GM19455 (cell line): ENCODE data around the gene SGCA.

ENCODE experiments used
- ATAC-seq: cut with Tn5 transposase; IDR thresholded peaks from one replicate; pipeline ENCODE4 v1.9.1; 2021; ENCODE audit not compliant: unreplicated experiment

Gene SGCA

DNA sequence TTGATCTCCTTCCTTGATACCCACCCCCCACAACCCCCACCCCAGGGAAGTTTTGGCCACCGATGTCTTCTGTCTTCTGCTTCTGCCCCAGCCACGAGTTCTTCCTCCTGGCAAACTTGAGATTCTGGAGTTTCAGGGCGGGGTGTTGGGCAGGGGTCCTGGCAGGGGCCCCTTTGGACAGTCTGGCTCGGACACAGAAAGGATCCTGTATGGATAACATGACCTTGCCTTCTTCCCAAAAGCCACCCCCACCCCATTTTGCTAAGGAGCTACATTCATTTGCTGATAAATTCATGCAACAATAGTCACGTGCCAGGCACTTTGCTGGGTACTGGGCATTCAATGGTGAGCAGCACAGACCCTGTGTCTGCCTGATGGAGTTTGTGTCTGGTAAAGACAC lies 41.5 kb downstream of the SGCA start:
- ATAC-seq = no peak

DNA sequence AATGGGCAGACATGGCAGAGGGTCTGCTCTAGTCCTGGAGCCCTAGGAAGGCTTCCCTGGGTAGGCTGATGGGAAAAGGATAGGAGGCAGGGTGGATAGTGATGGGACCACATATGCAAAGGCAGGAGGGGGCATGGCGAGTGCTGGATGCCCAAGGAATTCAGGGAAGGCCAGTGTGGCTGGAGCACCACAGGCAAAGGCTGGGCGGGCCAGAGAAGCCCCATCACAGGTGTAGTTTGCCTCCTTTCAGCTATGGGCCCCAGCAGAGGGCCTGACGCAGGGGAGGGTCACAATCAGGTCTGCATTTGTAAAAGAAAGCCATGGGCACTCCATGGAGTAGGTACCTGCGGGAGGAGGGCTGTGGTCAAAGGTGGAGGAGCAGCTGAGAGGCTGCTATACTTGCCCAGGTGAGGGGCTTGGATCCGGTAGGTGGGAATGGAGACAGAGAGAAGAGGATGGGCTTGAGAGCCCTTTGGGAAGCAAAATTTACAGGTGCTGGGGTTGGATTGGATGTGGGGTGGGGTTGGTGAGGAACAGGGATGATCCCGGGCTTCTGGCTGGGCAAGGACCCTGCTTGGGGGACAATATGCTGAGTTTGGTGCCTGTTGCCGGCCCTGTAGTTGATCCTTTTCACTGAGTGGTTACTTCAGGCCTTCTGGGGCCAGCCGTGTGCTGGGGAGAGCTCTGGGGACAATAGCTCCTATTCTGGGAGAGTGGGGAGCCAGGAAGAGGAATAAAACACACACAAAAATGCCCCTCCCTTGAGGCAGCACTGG lies 42.2 kb downstream of the SGCA start:
- no peak for ATAC-seq

DNA sequence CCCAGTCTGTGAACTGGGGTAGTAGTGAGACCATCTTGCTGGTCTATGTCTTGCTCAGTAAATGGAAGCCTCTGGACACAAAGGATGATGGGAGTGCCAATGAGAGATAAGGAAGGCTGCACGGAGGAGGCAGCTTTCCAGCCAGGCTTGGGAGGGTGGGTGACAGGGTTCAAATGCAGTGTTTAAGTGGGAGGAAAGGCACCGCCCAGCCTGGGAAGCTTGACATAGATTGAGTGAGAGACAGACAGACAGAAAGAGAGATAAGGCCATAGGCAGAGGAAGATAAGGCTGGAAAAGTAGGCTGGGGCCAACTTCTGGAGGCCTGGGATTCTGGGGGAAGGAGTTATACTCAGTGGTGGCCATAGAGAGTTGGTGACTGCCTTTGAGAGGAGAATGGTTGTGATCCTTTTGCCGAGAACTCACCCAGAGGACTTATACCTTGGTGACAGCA lies 42.8 kb downstream of the SGCA start:
- no peak for ATAC-seq

DNA sequence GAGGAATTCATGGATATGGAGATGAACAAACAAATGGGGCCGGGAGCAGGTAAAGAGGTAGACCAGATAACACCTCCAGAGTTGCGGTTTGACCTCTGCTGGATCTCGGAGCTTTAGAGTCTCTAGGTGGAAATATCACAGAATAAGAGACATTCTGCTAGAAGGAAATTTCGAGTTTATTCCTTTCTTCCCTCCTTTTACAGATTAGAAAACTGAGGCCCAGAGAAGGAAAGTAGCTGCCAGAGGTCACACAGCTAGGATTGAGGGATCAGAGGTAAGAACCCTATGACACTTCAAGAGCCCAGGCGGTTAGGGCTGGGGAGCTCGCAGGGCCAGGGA lies 43.3 kb downstream of the SGCA start:
- no peak for ATAC-seq

DNA sequence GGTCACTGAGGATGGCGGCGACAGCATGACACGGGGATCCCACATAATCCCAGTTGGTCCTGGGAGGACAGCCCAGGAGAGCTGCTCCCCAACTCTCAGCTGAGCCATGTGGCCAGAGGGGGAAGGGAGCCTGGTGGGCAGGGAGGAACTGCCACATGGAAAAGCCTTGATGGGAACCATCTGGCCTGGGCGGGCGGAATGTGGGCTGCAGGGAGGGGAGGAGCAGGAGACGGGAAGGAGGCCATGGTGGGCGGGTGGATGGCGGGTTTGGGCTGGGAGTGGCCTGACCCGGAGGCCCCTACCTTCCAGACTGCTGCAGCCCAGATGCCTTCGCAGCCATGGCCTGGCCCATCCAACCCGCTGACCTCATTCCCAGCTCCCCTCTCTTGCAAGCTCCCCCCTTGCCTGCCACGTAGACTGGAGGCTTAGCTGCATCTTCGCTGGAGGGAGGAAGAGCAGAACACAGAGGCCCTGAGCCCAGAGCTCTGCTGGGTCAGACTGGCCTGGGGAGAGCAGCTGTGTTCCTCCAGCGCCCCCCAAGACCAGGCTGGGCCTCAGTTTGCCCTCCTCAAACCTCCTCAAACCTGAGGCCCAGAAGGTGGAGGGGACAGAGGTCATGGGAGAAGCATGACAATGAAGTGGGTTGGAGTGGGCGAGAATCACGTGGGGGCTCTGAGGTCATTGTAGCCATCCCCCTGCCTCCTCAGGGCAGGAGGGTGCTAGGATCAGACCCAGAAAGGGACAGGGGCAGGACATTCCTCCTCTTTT lies 43.9 kb downstream of the SGCA start:
- ATAC-seq = no peak

DNA sequence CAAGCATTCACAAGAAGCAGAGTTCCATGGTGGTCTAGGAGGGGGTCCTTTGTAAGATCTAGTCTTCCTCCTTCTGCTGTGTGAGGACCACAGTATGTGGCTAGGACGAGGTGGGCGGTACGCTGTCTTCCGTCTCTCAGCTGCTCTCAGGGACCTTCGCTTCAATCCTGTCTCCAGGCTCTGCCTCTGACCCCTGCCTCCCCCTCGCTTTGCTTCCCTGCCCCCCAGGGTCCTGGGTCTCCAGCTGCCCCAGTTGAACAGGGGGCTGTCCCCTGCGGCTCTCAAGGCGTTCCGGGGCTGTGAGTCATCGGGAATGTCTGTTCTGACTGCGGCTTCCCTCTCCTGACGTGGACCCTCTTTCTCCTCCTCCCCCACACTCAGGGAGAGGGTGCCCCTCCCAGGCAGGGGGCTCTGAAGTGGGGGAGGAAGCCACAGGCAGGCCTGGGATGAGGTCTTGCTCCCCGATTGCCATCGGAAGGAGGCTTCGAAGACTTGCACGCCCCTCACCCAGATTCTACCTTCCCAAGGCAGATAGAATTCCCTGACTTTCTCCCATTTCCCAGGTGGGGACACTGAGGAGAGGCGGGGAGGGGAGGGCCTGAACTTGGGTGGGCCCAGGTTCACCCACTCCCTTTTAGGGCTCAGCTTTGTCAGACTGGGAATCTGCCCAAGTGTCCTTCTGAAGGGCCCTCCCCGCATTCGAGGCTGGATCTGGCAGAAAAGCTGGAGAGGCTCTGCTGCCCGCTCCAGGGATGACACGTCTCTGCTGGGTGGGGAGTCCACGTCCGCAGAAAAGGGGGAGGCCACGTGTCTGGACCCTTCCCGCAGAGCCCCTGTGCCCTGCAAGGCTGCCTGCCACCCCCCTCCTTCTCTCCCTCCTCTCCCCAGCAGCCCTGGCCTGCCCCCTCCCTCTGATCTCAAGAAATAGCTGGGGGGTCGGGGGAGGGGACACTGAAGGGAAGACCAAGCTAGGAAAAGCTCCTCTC lies 44.7 kb downstream of the SGCA start:
- ATAC-seq = no peak

DNA sequence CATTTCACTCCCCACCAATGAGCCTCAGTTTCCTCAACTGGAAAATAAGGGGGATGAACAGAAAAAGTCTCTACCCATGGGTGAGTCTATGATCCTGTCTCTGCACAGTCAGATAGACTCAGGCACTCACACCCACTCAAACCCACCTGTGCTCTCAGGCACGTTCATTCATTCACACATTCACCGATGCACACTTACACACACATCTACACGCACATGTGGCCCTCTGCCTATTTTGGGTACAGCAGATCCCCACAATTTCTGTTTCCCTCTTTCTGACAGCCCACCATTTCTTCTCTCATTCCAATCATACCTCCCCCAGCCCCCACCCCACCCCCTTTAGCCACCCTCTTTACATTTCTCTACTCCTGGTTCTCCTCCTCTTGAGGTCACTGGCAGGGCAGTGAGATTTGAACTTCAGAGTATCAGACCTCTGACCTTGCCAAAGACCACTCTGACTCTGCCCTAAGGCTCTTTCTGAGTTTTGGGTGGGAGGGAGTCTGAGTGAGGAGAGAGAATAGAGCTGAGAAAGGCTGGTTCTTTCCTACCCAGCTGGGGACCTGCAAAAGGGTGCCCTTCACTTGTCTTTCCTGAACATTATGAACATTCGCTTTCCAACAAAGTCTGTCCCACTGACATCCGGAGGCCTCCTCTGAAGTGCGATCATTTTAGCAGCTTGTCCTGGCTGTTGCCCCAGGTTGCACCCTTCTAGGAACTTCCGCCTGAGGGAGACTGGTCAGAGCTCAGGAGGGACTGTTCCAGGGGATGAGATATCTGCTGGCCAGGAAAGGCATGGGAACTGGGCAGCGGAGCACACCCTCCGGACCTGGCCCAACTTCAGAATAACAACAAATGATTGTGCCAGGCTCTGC lies 45.7 kb downstream of the SGCA start:
- no peak for ATAC-seq

DNA sequence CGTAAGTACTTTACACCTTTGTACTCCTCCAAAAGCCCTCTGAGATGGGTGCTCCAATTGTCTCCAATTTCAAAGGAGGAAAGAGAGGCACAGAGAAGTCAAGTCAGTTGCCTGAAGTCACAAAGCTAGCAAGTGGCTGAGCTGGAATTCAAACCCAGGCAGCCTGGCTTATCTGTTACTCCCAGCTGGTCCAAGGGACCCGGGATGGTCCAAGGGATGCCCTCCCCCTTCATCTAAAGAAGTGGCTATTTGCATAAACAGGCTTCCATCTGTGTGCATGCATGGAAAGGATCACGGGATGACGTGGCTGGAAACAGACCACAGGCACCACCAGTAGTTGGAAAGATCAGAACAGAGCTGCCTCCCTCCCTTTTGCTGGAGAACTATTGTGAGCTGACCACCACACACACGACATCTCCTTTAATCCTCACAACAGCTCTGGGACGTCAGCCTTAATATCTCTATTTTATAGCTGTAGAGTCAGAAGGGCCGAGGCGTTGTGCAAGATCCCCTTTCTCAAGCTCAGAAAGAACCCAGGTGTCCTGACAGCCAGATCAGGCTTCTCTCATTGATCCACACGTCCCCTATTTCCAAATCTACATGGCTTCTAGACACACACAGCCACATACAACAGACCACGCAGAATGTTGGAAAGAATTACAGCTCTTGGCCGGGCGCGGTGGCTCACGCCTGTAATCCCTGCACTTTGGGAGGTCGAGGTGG lies 46.5 kb downstream of the SGCA start:
- ATAC-seq = no peak

DNA sequence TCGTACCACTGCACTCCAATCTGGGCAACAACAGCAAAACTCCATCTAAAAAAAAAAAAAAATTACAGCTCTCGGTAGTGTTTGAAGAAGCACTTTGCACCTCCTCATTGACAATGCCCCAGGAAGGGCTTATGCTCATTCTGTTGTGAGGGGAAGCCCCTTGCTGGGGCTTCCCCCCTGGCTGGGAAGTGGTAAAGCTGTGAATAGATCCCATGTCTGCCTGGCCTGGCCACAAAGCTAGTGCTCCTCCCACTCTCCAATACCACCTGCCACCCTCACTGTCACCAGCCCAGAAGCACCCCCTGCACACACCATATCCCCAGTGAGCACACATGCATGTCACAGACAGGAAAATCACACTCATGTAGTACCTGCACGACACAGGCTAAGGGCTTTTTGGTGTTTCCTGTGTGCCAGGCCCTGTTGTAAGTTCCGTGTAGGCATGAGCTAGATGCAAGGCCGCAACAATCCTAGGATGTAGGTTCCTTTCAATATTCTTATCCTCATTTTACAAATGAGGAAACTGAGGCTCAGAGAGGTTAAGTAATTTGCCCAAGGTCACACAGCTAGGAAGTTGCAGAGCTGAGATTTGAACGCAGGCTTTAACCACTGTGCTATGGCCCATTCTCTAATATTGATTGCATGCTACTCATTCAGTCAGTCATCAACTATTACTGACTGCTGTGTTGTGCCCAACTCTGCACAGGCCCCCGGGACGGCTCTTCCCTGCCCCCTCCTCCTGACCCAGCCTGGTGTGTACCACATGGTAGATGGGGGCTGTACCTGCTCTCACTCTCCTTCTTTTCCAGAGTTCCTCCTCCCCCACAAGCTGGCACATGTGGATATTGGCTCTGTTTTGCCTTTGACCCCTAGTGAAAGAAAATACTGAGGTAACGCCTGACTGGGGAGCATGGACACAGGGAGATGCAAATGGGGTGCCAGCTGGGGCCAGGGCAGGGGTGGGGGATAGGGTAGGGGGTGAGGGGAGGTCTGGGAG lies 47.5 kb downstream of the SGCA start:
- ATAC-seq = no peak

DNA sequence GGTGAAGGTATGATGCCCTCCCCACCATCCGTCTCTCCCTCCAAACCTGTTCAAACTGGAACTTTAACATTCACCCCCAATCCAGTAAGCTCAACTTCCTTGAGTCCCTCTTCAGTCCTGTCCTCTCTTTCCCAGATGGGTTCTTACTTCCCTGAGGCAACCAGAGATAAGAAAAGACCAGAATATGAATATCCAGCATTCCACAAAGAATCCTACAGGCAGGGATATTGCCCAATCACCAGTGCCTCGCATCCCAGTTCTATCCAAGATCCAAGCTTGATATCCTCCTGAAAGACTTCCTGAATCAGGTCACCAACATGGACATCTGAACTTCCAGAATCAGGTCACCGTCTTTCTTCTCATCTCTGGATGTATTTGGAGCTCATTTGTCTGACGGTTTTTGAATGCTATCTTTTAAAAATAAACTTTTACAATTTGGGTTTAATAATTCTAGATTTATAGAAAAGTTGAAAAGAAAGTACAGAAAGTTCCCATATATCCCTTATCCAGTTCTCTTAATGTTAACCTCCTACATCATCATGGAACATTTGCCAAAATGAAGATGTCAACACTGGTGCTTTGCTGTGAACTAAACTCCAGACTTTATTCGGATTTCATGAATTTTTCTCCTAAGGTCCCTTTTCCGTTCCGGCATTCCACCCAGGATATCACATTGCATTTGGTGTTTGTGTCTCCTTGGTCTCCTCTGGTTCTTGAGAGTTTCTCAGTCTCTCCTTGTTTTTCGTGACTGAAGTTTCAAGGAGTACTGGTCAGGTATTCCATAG lies 49.4 kb downstream of the SGCA start:
- no peak for ATAC-seq

DNA sequence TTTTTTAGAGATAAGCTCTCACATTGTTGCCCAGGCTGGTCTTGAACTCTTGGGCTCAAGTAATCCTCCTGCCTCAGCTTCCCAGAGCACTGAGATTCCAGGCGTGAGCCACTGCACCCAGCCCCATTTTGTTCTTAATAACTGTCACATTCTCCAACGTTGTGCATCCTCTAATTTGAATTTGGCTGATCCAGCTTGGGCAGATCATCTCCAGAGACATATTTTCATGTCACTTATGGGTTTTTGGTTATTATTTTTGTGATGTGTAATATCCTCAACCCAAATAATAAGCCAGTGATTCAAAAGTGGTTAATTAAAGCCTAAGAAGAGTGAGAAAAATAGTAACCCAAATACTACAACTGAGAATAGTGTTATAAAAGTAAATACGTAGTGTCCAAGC lies 51.8 kb downstream of the SGCA start:
- ATAC-seq = no peak

DNA sequence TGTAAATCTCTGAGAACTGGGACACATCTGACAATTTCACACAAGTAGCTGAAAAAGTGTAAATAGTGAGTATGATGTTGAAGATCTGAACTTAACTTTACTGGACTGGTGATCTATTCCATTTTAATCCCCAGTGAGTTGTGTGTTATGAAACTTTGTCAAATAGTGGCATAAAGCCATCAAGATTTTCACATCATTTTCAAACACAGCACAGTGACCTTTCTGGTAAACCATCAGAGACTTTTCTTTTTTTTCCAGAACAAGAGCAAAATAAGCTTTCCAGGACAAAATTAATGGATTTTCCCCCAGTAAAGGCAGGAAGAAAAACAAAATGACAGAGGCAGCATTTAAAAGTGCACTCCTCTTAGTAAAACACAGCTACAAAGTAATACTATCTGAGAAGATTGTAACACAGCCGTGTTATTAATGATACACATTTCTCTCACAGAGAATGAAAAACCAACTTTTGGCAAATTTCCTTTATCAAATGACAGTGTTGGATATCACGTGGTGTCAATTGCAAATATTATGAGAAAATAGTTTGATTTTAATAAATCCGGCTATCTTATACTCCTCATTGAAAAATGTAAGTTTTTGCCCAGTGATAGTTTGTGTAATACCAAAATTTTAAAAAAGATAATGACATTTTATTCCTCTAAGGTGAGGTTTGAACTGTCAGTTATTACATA lies 52.4 kb downstream of the SGCA start:
- ATAC-seq = no peak

DNA sequence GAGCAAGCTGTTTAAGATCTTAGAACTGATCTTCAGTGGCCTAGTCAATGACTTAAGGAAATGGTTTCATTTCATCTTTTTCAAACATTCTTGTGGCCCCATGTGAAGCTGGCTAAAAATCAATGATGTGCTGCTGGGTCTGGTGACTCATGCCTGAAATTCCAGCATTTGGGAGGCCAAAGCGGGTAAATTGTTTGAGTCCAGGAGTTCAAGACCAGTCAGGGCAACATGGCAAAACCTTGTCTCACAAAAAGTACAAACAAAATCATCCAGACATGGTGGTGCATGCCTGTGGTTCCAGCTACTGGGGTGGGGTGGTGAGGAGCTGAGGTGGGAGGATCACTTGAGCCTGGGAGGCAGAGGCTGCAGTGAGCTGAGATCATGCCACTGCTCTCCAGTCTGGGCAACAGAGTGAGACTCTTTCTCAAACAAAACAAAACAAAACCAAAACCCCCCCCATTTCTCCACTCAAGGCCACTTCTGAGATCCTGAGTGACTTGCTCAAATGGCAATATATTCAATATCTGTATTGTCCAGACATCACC lies 53.0 kb downstream of the SGCA start:
- ATAC-seq = no peak

DNA sequence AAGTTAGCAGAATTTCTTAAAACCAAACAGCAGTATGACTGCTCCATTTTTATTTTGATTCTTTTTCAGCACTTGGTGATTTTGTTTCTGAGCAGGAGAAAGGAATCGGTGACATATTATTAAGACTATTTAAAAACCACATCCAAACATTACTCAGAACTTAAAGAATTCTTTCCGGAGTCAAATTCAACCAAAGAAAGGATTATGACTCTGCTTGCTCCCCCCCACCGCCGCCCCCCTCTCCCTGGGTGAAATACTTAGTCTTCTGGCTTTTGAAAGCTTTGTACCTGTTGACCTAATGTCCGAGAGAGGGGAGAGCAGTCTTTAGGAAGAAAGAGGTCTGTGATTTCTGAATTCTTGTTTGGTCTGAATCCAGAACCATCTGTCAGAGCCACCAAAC lies 53.5 kb downstream of the SGCA start:
- ATAC-seq = no peak

DNA sequence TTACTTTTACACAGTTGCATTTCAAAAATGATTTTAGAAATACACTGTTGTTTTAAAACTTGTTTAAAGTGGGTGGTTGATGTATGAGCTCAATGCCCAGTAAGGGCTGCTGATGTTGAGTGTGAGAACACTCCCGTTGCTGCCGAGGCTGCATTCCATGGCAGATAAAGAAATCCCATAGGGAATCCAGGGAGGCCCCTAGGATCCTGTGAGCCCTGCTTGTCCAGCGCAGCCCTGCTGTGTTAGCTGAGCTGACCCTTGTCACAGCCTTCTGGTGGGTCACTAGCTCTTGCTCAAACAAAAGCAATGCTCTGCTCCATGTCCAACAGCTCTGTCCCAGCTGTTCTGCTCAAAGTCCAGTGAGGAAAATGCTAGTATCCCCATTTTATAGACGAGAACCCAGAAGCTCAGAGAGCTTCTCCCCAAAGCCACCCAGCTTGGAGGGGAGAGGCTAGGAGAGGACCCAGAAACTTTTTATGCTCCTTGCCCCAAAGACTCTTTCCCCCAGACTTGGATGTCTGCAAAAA lies 54.2 kb downstream of the SGCA start:
- no peak for ATAC-seq

DNA sequence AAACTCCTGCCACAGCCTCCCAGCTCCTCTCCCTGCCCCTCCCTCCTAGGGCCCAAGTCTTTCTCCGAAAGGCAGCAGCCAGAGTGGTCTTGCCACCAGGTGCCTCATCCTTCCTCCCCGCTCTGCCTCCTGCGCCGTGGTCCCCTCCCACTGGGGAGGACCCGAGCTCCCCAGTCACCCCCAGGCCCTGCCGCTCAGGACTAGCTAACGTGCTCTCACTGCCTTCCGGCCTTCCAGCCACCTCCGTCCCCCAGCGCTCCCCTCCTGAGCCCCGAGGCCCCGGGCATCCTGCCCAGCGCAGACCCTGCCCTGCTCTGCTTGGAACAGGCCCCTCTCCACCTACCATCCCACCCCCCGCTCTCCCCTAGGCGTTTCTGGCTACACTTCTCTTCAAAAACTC lies 55.0 kb downstream of the SGCA start:
- ATAC-seq = no peak
